Activated effector memory CD4-positive, alpha-beta T cell treated with Interleukin-2 at 50 U/mL for 16 hours (primary cell): ENCODE results near the gene SLC16A11.
"Not testable (repeated sequence)": the region's sequence is repeated elsewhere in the genome, so short reads cannot be mapped to it uniquely, and the experiment has no call there.

ENCODE experiments used
- DNase-seq: peaks from one replicate; pipeline ENCODE4 v3.0.0-alpha.2; 2020

Gene SLC16A11

DNA sequence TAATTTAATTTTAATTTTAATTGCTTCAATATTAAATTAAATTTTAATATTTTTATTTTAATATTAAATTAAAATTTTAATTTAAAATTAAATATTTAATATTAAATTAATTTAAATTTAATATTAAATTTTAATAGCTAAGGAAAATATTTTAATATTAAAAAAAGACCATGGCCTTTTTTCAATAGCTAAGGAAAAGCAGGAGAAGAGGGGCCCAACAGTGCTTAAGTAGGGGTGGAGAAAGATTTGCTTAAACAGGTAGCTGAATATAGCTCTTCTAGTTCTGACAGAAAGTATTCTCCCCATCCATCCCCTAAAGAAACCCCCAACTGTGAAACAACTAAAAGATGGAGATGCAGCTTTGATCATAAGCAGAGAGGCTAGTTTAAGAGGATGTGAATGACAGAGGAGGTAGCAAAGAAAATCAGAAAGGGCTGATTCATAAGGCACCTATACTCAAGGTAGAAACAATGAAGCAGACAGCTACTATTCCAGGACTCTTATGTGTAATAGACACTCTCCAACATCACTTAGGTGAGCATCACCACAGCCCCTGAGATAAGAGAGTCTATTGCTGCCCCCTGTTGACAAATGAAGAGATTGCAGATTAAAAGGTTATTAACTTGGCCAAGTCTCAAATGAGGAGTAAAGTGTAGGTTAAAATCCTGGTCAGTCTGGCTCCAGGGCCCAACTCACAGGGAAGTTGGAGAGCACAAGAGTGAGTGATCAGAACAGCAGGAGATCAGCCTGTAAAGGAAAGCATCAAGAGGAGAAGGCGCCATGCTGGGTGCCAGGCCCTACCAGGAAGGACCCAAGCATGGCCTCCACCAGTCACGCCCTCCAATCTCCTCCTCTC, 39.3 kb downstream of the SLC16A11 start:
- no peak for DNase-seq

DNA sequence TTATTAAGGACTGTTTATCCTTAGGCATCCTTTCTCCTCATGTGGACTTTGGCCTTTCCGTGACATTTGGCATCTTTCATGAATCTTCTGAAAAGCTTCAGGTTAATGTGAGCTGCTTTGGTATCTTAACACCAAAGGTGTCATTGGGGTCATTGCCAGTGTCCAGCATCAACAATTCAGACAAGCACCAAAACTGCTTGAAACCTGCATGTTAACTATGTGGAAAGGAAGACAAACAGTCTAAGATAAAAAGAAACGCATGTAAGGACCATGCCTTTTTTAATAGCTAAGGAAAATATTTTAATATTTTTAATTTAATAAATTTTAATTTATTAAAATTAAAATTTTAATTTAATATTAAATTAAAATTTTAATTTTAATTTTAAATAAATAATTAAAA, 40.1 kb downstream of the SLC16A11 start:
- no peak for DNase-seq

DNA sequence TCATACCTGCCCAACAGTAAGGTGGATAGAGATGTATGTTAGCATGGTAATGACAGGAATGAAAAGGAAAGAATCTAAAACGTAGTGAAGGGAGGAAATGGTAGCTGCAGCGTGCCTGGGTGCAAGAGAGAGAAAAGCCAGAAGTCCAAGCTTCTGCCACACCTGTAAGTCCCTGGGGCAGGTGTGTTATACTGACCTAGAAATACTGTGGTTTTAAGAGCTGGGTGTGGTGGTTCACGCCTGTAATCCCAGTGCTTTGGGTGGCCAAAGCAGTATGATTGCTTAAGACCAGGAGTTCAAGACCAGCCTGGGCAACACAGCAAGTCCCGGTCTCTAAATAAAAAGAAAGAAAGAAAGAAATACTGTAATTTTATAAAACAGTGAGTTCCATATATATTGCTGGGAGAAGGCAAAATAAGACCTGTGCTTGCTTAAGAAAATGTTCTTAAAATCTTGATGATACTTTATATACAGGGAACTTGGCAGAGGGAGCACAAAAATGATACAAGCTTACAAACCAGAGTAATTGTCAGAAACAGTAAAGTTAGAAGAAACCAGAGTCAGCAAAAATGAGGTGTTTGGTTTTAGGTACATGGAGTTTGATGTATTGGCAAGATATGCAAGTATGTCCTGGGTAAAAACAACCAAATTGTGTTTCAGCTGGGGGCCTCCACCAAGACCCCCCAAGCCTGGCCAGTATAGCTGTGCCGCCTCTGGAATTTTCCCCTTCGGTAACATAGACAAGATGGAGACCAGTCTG, 41.4 kb downstream of the SLC16A11 start:
- no peak for DNase-seq

DNA sequence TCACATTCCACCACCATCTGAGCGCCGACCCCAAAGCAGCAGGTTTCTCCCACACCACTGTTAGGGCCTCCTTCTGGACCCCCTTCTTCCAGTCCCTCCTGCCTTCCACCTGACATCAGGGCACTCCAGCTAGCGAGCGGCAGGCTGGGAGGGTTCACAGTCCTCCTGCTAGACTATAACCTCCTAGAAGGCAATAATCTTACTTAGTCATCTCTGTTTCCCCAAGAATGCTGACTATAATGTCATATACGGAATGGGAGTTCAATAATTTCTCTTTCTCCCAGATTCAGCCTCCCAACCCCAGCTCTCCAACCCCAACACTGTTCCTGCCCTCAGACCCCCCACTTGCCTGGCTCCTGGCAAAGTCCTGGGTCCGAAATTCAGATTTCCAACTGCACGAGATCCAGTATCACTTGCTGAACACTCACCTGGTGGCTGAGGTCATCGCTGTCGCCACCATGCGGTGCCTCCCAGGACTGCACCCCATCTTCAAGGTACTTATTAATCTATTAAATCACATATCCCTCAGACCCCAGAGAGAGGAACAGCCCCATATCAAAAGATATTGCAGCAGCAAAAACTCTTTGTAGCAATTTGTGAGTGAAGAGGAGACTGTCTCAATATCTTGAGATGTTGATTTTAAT, 42.5 kb downstream of the SLC16A11 start:
- peak; percentile 33 for DNase-seq

- DNase-seq: no peak
Measured at GRCh38 chr17:6998855-6999508, 44.9 kb downstream of the SLC16A11 start.

DNA sequence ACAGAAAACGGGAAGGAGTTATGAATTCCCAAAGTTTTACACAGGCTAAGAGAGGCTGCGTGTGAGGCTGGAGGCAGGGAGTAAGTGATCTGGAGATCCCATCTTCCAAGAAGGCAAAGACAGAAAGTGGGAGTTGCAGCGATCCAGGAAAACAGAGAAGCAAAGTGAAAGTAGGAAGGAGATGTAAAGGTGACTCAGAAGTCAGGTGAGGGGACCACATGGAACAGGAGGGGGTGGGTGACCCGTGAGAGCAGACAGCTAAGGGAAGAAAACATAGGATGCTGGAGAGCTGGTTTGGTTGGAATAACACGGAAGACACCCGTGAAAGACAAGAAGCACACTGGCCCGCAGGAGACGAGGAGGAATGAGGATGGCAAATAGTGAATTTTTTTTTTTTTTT, 46.7 kb downstream of the SLC16A11 start:
- DNase-seq: no peak

DNA sequence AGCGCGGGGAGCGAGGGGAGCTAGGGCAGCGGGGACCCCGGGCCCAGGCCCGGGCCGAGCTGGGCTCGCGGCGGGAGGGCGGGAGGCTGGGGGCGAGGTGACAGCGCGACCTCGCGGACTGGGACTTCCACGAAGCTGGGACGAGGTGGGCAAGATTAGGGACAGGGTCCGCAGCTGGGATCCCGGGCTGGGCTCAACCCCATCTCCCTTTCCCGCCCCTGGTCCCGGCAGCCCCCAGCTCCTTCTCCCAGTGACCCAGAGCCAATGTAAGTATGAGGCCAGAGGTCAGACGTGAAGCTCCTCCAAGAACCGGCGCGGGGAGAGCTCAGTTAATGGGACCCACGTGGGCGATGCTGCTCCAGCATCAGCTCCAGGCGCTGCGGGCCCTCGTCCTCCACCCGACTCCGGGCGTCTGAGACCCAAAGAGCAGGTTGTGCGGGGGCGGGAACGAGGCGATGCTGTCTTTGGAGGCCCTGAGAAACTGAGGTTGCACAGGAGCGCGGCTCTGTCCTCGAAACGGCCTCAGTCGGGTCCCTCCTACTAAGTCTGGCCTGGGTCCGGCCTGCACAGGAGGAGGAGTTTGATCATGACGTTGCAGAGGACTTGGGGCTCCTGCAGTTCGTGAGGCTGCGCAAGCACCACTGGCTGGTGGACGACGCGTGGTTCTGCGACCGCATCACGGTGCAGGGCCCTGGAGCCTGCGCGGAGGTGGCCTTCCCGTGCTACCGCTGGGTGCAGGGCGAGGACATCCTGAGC, 47.5 kb downstream of the SLC16A11 start:
- DNase-seq: no peak

DNA sequence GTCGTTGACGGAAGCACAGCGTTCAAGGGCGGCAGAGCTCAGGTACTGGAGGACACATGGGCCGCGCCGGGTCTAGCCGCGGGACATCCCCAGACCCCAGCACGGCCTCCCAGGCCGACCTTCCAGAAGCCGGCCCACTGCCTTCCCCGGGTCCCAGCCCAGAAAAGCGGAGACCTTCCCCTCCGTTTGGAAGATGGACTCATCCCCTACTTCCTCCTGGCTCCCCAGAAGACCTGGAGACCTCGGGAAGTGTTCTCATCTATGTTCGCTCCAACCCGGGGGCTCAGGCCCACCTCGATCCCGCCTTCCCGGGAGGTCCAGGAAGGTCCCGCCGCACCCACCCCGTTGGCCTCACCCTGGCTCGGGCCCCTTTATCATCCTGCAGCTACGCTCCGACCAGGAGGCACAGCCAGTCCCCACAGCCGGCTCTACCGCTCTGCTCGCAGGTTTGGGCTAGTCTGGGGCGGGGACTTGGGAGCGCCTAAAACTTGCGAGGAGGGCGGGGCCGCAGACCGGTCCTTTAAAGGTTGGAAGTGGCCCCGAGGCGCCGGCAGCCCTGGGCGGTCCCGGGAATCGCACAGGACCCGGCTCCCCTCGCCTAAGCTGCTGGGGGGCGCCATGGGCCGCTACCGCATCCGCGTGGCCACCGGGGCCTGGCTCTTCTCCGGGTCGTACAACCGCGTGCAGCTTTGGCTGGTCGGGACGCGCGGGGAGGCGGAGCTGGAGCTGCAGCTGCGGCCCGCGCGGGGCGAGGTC, 48.2 kb downstream of the SLC16A11 start, which contains the start of gene ALOX12:
Gene ALOX12 (plus strand): TSS at position 550 of the 756 bp plus-strand sequence. CDS start 69 bp downstream, at position 619.
- no peak for DNase-seq

DNA sequence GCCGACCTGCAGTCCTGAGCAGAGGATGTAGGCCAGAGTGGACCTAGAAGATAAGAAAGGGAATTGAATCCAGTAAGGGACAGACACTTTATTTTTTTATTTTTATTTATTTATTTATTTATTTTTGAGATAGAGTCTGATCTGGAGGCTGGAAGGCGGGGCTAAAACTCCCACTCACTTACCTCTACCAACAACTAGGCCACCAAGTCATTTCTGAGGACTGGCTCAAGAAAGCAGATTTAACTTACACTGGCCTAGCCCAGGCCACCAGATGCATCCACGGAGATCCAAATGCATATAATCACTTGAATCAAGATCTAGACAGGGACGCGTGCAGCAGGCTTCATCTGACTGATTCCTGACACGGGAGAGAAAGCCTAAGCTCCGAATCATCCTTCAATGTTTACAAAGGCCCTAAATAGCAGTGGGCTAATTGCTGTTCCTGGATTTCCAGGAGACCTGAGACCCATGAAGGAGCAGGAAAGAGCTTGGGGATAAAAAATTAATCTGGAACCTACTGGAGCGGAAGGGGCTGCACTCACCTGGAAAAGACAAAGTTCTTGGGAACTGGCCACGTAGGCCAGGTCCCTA, 49.1 kb downstream of the SLC16A11 start:
- DNase-seq: no peak

DNA sequence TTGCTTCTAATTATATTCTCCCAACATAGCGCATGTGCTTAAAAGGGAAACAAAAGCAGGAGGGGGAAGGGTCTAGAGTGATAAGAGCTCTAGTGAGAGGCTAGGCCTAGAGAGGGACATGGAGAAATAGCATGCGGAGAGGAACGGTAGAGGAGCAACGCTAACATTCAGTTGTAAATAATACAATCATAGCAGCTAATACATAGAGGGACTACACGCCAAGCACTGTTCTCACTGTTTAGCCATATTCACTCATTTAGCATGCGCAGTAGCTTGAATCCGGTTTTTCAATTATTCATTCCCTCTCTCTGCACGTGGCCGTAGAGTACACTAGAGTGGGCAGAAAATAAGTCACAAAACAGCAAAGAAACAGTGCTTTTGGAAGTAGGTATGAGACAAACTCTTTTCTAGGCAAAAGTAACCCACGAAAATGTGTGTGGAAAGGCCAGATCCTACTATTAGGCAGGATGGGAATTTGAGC, 49.7 kb downstream of the SLC16A11 start:
- no peak for DNase-seq

DNA sequence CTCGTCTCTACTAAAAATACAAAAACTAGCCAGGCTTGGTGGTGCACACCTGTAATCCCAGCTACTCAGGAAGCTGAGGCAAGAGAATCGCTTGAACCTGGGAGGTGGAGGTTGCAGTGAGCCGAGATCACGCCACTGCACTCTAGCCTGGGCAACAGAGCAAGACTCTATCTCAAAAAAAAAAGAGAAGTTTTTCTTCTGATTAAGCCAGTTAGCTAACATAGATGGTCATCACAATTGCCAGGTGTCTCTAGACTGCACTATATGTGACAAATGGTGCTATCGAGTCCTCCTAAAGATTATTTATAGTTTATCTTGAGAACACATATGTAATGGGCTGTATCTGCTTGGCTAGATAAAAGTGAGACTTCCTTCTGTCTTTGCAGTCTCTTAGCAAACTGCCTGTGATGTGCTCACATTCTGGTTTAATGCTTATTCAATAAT, 50.3 kb downstream of the SLC16A11 start:
- DNase-seq: not testable (repeated sequence)
